ENCODE results near the gene SHISAL2B. TPM values are rescaled to one million over a fixed set of nuclear protein-coding genes. Genes with fewer than 3 reads are reported as not detected.
A peak's percentile ranks its signal among the peaks of the same experiment; 100 is the strongest.

SHISAL2B gene
- total and polyA plus RNA-seq, 2 experiments from 2014 or later: 0.56 TPM; not detected in 1

GRCh38 chr5:64653766-64654560 lies 36.3 kb upstream of the SHISAL2B start:
- H3K27ac ChIP-seq: peak overlapping the region; percentile 59
- TF ChIP-seq EZH2phosphoT487 (IDR thresholded peaks at IDR 0.05; ENCODE audit: low read depth, severe bottlenecking, unreplicated experiment): no peak
- no peak for TF ChIP-seq EZH2 (IDR thresholded peaks at IDR 0.05; ENCODE audit: borderline replicate concordance)
- TF ChIP-seq, protein P1, sequence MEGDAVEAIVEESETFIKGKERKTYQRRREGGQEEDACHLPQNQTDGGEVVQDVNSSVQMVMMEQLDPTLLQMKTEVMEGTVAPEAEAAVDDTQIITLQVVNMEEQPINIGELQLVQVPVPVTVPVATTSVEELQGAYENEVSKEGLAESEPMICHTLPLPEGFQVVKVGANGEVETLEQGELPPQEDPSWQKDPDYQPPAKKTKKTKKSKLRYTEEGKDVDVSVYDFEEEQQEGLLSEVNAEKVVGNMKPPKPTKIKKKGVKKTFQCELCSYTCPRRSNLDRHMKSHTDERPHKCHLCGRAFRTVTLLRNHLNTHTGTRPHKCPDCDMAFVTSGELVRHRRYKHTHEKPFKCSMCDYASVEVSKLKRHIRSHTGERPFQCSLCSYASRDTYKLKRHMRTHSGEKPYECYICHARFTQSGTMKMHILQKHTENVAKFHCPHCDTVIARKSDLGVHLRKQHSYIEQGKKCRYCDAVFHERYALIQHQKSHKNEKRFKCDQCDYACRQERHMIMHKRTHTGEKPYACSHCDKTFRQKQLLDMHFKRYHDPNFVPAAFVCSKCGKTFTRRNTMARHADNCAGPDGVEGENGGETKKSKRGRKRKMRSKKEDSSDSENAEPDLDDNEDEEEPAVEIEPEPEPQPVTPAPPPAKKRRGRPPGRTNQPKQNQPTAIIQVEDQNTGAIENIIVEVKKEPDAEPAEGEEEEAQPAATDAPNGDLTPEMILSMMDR (IDR thresholded peaks at IDR 0.05; ENCODE audit: poor library complexity): no peak
- no peaks in the 10 kb centered on the region for H4K20me1 ChIP-seq (ENCODE audit: insufficient read depth, poor library complexity, severe bottlenecking)
- no peaks in the 10 kb centered on the region for H3K36me3 ChIP-seq (replicated peaks; ENCODE audit: insufficient read depth, low read depth)
- no peaks in the 10 kb centered on the region for H3K27me3 ChIP-seq
- H3K9me2 ChIP-seq (replicated peaks; ENCODE audit: insufficient read depth): no peaks in the 10 kb centered on the region
- no peaks in the 10 kb centered on the region for H3K79me2 ChIP-seq
- peaks cover 18% of the 10 kb centered on the region for H3K4me1 ChIP-seq (ENCODE audit: insufficient read depth)
- no peaks in the 10 kb centered on the region for H3K9me3 ChIP-seq (ENCODE audit: low read depth)
- 72% methylated on average over 3 of the region's 3 CpGs for WGBS (ENCODE audit: low lambda C conversion rate, missing lambda C conversion rate)
- no peak for DNase-seq (ENCODE audit: low spot score)
- H3K4me2 ChIP-seq: peak overlapping the region; percentile 49
- H2AFZ ChIP-seq: no peak overlapping the region
- no peak overlapping the region for H3K4me3 ChIP-seq

DNA sequence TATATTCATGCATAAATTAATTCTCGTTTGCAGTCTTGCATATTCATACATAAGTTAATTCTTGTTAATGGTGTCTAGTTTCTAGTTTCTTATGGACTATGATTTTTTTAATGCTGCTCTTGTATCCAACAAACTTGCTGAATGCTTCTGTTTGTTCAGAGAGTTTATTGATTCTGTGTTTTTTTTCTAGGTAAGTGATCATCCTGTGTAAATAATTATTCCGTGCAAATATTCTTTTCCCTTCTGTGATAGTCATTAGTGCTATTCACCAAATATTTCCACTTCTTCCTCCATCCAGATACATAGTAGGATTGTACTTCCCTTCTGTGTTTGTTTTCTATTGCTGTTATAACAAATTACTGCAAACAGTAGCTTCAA lies 35.8 kb upstream of the SHISAL2B start:
- no peaks in the 10 kb centered on the region for H4K20me1 ChIP-seq (ENCODE audit: insufficient read depth, poor library complexity, severe bottlenecking)
- no peaks in the 10 kb centered on the region for H3K9me2 ChIP-seq (replicated peaks; ENCODE audit: insufficient read depth)
- peak overlapping the region; percentile 49 for H3K4me2 ChIP-seq
- no peak overlapping the region for H2AFZ ChIP-seq
- no peaks in the 10 kb centered on the region for H3K79me2 ChIP-seq
- no peaks in the 10 kb centered on the region for H3K36me3 ChIP-seq (replicated peaks; ENCODE audit: insufficient read depth, low read depth)
- DNase-seq (ENCODE audit: low spot score): no peak
- TF ChIP-seq EZH2 (IDR thresholded peaks at IDR 0.05; ENCODE audit: borderline replicate concordance) (no peak), EZH2phosphoT487 (IDR thresholded peaks at IDR 0.05; ENCODE audit: low read depth, severe bottlenecking, unreplicated experiment) (no peak)
- TF ChIP-seq, protein P1 (IDR thresholded peaks at IDR 0.05; ENCODE audit: poor library complexity): no peak
- WGBS (ENCODE audit: low lambda C conversion rate, missing lambda C conversion rate): 75% methylated on average over 2 of the region's 2 CpGs
- H3K27ac ChIP-seq: peak overlapping the region; percentile 59
- H3K27me3 ChIP-seq: no peaks in the 10 kb centered on the region
- no peaks in the 10 kb centered on the region for H3K9me3 ChIP-seq (ENCODE audit: low read depth)
- H3K4me3 ChIP-seq: no peak overlapping the region
- H3K4me1 ChIP-seq (ENCODE audit: insufficient read depth): peaks cover 18% of the 10 kb centered on the region

- DNase-seq (ENCODE audit: low spot score): no peak
- Histone ChIP-seq H3K9me3 (ENCODE audit: low read depth) (no peaks in the 10 kb centered on the region), H3K79me2 (no peaks in the 10 kb centered on the region), H3K27ac (no peak overlapping the region), H3K36me3 (replicated peaks; ENCODE audit: insufficient read depth, low read depth) (no peaks in the 10 kb centered on the region), H3K4me3 (no peak overlapping the region), H4K20me1 (ENCODE audit: insufficient read depth, poor library complexity, severe bottlenecking) (no peaks in the 10 kb centered on the region), H3K4me2 (no peak overlapping the region), H3K4me1 (ENCODE audit: insufficient read depth) (peaks cover 18% of the 10 kb centered on the region), H3K27me3 (no peaks in the 10 kb centered on the region), H3K9me2 (replicated peaks; ENCODE audit: insufficient read depth) (no peaks in the 10 kb centered on the region), H2AFZ (no peak overlapping the region)
- TF ChIP-seq EZH2 (IDR thresholded peaks at IDR 0.05; ENCODE audit: borderline replicate concordance) (no peak), EZH2phosphoT487 (IDR thresholded peaks at IDR 0.05; ENCODE audit: low read depth, severe bottlenecking, unreplicated experiment) (no peak)
- TF ChIP-seq, protein P1 (IDR thresholded peaks at IDR 0.05; ENCODE audit: poor library complexity): no peak
- WGBS (ENCODE audit: low lambda C conversion rate, missing lambda C conversion rate): 76% methylated on average over 1 of the region's 1 CpG
Measured at GRCh38 chr5:64655596-64655995, 34.7 kb upstream of the SHISAL2B start.

All from hepatocyte (in vitro differentiated cells).